Measurements from ENCODE around the gene ITGB7. TPM values are rescaled to one million over a fixed set of nuclear protein-coding genes. Genes with fewer than 3 reads are reported as not detected.

The ITGB7 gene
- total and polyA plus RNA-seq, 10 of the 15 experiments (the other 5 are each of a cell fraction or from before 2014, with no cell fraction given): 54.5 to 487 (median 252) TPM

- TF ChIP-seq, protein P1, sequence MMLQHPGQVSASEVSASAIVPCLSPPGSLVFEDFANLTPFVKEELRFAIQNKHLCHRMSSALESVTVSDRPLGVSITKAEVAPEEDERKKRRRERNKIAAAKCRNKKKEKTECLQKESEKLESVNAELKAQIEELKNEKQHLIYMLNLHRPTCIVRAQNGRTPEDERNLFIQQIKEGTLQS (IDR thresholded peaks at IDR 0.05; ENCODE audit: borderline replicate concordance, extremely low read depth, low read depth, low read length): no peak
- no peak for TF ChIP-seq ZBTB11 (CRISPR knock-in tag; IDR thresholded peaks at IDR 0.05)
- no peak for TF ChIP-seq TARDBP (IDR thresholded peaks at IDR 0.05; ENCODE audit: borderline replicate concordance)
- TF ChIP-seq, protein P2, sequence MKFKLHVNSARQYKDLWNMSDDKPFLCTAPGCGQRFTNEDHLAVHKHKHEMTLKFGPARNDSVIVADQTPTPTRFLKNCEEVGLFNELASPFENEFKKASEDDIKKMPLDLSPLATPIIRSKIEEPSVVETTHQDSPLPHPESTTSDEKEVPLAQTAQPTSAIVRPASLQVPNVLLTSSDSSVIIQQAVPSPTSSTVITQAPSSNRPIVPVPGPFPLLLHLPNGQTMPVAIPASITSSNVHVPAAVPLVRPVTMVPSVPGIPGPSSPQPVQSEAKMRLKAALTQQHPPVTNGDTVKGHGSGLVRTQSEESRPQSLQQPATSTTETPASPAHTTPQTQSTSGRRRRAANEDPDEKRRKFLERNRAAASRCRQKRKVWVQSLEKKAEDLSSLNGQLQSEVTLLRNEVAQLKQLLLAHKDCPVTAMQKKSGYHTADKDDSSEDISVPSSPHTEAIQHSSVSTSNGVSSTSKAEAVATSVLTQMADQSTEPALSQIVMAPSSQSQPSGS (IDR thresholded peaks at IDR 0.05; ENCODE audit: low read length): no peak
- TF ChIP-seq IKZF1 (conservative IDR thresholded peaks at IDR 0.05): no peak
Measured at GRCh38 chr12:53253298-53253697, 46.2 kb upstream of the ITGB7 start (continued).

Measured in GM12878 (cell line).